Measurements from ENCODE around the gene FAM222B.
"Not testable (repeated sequence)": the region's sequence is repeated elsewhere in the genome, so short reads cannot be mapped to it uniquely, and the experiment has no call there.

FAM222B gene

GRCh38 chr17:28842282-28843012 lies at the start of gene FAM222B:
Gene FAM222B, minus strand, starts transcription at chr17:28842790. Its CDS starts 76,123 bp downstream, at chr17:28766667.
- peak; percentile 57 for DNase-seq

DNA sequence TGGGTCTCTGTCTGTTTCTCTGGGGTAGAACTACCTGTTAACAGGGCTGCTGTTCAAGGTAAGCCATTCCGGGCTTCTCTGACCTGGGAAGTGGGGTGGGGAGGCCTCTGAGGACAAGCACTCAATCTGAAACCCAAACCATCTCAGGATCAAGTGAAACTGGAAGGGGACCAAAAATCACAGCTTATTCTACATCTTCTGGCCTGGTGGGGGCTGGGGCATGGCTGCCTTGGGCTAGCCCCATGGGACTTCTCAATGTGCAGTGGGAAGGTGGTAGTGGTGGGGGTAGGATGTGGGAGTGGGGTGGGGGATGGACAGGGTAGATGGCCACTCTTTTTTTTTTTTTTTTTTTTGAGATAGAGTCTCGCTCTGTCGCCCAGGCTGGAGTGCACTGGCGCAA lies 49.4 kb upstream of the FAM222B start:
- DNase-seq, result no peak

DNA sequence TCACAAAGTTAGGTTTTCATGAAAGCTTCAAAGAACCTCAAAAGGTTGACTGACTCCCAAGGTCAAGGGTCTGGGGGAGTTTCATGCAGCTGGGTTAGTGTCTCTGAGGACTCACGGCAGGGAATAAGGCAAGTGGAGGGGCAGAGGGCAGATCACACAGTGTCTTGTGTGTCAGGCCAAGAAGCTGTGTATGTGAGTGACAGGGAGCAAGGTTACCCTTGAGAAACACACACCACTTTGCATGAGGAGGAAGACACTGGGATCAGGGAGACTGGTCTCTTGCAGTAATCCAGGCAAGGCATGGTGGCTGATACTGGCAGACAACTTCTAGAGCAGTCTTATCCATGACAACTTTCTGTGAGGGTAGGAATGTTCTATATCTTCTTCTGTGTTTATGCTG lies 48.6 kb upstream of the FAM222B start:
- DNase-seq, result no peak

DNA sequence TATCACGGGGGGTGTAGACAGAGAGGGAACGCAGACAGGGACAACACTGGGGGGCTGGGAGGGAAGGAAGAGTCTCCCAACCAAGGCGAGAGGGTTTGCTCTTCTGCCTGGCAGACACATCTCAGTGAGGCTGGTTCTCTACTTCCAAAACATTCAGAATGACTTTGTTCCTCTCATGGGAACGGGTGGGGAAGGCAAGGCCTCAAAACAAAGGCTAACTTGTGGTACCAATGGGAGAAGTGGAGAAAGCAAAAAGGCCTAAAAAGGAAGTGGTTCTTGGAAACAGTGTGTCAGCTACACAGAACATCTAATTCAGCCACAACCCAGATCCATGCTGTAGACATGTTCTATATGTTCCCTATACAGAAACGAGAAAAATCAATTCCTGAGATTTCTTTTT lies 47.4 kb upstream of the FAM222B start:
- no peak for DNase-seq

- no peak for DNase-seq
Measured at GRCh38 chr17:28888832-28889231, 46.2 kb upstream of the FAM222B start.

GRCh38 chr17:28887871-28888471 lies 45.4 kb upstream of the FAM222B start:
- DNase-seq, result no peak

DNA sequence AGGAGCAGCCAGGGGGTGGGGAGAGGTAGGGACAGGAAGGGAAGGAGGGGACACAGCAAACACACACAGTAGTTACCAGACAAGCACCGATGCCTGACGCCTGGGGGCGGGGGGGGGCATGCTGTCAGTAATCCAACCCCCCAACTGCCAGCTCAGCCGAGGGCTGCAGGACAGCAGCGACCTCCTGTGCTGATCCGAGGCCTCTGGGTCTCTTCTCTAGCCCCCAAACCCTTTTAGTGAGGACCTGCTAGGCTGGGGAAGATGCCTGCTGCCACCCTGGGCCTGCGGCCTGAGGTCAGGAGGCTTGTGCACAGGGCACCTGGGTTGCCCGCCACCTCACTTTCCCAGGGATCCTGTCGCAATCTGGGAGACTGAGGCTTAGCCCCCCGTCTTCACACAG lies 43.4 kb upstream of the FAM222B start:
- no peak for DNase-seq

- no peak for DNase-seq
Measured at GRCh38 chr17:28885363-28885762, 42.8 kb upstream of the FAM222B start.

- no peak for DNase-seq
Measured at GRCh38 chr17:28883967-28884702, 41.5 kb upstream of the FAM222B start.

DNA sequence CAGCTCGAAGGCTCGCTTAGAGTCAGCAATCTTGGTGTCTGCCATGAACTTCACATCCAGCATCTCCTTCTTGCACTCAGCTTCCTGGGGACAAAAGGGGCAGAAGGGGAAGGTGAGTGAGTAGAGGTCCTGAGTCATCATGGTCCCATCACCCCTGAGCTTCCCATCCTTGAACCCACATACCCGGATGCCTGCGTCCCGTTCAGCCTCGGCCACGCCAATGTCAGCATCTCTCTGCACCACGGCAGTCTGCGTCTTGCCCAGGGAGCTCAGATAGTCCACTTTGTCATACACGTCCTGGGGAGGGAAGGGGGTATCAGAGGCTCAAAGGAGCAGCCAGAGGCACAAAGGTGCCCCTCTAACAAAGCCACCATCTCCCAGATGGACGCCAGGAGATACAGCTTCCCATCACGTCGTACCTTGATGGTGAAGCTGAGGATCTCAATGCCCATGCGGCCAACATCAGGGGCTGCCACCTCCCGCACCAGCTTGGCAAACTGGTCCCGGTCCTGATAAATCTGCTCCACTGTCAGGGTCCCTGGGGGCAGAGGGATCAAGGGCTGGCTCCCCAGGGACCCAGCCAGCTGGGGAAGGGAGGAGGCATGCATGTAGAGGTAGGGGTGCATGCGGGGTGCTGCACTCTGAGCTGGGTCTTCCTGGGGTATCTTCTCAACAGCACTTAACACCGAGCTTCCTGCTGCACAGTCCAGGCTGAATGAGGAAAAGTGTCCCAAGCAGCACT lies 39.7 kb upstream of the FAM222B start:
- DNase-seq, result no peak

DNA sequence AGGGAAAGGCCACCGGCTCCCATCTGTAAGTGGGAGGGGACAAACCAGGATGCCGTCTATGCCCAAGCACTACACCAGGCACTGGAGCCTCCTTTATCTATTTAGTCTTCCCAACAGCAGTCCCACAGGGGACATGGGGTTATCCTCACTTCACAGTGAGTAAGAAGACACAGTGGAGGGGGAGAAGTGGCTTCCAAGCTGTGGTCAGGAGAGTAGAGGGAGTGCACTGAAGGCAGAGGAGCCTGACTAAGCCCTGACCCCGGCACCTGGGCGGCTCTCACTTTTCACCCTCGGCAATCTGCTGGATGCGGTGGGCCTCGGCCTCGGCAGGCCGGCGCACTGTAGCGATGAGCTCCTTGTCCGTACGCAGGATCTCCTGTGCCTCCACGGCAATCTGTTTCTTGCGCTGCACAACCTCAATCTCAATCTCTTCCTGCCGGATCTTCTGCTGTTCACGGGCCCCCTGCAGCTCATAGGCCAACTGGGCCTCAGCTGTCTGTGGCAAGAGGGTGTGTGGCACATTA lies 39.0 kb upstream of the FAM222B start:
- DNase-seq, result no peak

DNA sequence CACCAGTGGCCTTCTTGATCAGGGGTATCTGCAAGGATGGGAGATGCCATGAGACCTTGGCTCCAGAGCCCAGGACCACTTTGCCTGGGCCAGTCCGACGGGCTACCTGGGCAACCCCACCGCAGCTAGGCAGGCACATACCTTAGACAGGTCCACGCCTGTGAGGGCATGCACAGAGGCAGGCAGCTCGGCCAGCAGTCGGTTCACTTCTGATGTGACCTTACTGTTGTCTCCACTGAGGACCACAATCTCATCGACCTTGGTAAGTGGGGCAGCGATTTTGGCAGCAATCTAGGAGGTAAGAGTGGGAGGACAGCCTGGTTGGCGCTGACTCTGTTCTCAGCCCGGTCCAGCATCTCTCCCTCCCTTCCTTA lies 38.0 kb upstream of the FAM222B start:
- no peak for DNase-seq

GRCh38 chr17:28879886-28880571 lies 37.4 kb upstream of the FAM222B start:
- DNase-seq, result no peak

DNA sequence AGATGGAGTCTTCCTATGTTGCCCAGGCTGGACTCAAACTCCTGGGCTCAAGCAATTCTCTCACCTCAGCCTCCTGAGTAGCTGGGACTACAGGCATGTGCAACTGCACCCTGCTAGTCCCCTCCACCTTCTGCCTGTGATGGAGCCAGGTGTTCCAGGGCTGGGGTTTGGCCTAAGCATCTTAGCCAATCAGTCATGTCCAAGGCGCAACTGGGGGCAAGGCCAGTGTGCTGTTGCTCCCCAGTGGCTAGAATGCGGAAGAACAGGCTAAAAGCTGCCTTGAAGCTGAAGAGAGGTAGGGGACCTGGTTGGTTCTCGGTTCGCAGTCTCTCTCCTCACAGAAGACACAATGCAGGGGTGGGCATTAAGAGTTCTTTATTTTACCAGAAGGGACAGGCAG lies 36.4 kb upstream of the FAM222B start:
- DNase-seq, result no peak

DNA sequence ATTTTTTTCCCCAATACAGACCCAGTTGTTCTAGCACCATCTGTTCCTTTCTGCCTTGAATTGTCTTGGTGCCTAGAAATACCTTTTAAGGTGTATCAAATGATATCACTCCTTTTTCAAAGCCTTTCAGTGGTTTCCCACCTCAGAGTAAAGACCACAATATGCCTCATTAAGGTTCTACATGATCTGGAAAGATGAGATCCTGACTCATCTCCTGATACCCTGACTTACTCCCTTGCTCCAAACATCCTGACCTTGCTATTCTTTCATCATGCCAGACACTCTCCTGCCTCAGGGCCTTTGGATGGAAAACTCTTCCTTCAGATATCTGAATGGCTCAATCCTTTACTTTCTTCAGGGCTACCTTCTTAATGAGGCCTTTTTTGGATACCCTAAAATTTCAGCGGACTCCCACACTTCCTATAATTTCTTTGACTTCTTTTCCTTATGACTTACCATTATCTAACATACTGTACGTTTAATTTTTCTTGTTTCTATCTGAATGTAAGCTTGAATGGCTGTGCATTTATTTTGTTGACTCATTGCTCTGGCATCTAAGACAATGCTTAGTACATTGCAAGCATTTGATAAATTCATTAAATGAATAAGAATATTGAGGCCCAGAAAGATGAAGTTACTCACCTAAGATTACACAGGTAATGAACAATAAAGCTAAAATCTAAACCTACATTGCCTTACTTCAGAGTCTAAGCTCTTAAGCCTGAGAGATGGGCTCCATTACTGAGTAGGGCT lies 35.7 kb upstream of the FAM222B start:
- DNase-seq, result no peak

- DNase-seq, result not testable (repeated sequence)
Measured at GRCh38 chr17:28877150-28877711, 34.6 kb upstream of the FAM222B start.

- no peak for DNase-seq
Measured at GRCh38 chr17:28875848-28876550, 33.4 kb upstream of the FAM222B start.

- DNase-seq, result no peak
Measured at GRCh38 chr17:28874750-28875149, 32.2 kb upstream of the FAM222B start.

DNA sequence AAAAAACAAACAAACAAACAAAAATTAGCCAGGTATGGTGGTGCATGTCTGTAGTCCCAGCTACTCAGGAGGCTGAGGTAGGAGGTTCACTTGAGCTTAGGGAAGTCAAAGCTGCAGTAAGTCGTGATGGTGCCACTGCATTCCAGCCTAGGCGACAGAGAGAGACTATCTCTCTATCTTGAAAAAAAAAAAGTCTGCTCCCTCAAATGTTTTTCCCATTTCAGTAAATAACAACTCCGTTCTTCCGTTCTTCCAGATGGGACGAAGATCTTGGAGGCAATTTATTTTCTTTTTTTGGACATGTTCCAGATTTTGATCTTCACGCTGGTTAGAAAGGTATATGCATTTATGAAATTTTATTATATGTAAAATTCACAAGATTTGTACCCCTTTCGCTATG lies 31.2 kb upstream of the FAM222B start:
- DNase-seq, result no peak

DNA sequence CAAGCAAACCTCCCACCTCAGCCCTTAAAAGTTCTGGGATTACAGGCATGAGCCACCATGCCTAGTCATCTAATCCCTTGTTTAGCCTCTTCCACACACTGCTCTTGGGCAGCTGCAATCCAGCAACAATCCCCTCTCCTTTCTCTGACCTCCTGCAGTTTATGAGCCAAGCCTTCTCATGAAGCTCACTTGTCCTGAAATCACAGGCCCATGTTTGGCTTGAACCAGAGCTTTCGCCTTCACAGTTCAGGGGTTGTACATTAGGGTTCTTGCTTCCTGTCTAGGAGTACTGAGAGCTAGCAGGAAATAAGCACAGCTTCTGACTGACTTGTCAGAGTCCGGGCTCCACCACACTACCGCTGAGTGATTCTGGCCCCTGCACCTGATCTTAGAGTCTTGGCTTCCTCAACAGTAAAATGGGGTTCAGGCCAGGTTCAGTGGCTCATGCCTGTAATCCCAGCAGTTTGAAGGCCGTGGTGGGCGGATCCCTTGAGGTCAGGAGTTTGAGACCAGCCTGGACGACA lies 28.5 kb upstream of the FAM222B start:
- no peak for DNase-seq

DNA sequence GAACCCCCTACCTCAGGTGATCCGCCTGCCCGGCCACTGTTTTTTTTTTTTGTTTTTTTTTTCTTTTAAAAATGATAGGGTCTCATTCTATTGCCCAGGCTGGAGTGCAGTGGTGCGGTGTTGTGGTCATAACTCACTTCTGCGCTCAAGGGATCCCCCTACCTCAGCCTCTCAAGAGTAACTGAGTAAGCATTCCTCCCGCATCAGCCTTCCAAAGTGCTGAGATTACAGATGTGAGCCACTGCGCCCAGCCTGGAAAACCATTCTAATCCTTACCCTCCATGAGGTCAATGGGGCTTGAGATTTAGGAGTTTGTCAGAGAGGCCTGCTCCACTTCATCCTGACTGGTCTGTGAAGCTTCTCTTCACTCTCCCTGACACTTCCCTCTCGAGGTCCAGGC lies 24.7 kb upstream of the FAM222B start:
- no peak for DNase-seq

Data from KG1 (cell line).